ENCODE data around the gene CEMIP. TPM values are rescaled to one million over a fixed set of nuclear protein-coding genes. Genes with fewer than 3 reads are reported as not detected.

The CEMIP gene
- total and polyA plus RNA-seq, 2 of the 8 experiments (the other 6 are each of a cell fraction or from before 2014, with no cell fraction given) = 0.11 to 0.60 TPM

DNA sequence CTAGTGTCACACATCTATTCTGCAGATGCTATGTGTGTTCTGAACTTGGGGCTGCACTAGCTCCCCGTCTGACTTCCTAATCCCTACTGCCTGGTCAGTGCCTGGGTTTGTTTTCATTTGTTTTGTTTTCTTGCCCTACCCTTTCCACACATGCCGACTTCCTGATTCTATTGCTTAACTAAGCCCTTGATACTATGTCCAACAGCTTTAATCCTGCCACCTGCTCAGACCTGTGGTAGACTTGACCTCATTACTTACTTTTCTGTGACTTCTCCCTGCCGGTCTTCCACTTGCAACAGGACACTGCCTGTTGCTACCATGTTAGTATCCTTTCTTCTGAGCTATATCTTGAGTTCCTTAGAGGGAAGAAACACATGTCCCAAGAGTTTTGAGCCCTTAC lies 39.3 kb upstream of the CEMIP start:
- WGBS, 2 experiments (ENCODE audit: extremely low coverage in 1 of 2, insufficient coverage in 1 of 2, insufficient read length in 1 of 2, insufficient replicate concordance in 2 of 2, low coverage in 1 of 2, low lambda C conversion rate in 2 of 2, missing lambda C conversion rate in 1 of 2) = 89% methylated on average over 3 of the region's 3 CpGs; no CpG with 5 or more reads in 1 of the 2 experiments
- no peak for FAIRE-seq
- Histone ChIP-seq H4K20me1 (replicated peaks in 1 of 2; ENCODE audit: control insufficient read depth in 1 of 2, insufficient read depth in 2 of 2, low read length in 2 of 2) (no peaks in the 10 kb centered on the region), H2BK5ac (ENCODE audit: low read depth, low read length) (no peak overlapping the region), H3K36me3 (ENCODE audit: control insufficient read depth in 2 of 4, insufficient read depth in 4 of 4, low read length in 3 of 4) (no peaks in the 10 kb centered on the region), H3K4me2 (ENCODE audit: insufficient read depth in 1 of 2, low read depth in 2 of 2, low read length in 2 of 2) (no peak overlapping the region), H3K27ac (ENCODE audit: low read depth, low read length) (no peak overlapping the region), H4K91ac (replicated peaks; ENCODE audit: insufficient read length, low read length) (no peak overlapping the region), H3K9ac (replicated peaks in 1 of 4; ENCODE audit: extremely low read depth in 1 of 4, low read depth in 3 of 4, low read length in 3 of 4) (no peak overlapping the region), H2AK5ac (ENCODE audit: low read depth, low read length) (no peak overlapping the region), H2AFZ (ENCODE audit: low read length) (no peak overlapping the region), H3K4me3 (ENCODE audit: extremely low read depth in 1 of 4, insufficient read depth in 2 of 4, low read depth in 3 of 4, low read length in 4 of 4) (no peak overlapping the region), H2BK12ac (ENCODE audit: low read depth, low read length) (no peak overlapping the region), H3K18ac (ENCODE audit: extremely low read depth, low read length) (no peak overlapping the region), H2BK20ac (ENCODE audit: low read length) (no peak overlapping the region), H3K56ac (replicated peaks; ENCODE audit: insufficient read length, low read depth, low read length) (no peak overlapping the region), H3K23ac (ENCODE audit: insufficient read length) (no peak overlapping the region), H2BK120ac (replicated peaks; ENCODE audit: low read depth, low read length) (no peak overlapping the region), H3K9me3 (ENCODE audit: insufficient read depth in 2 of 2, low read depth in 1 of 2, low read length in 1 of 2) (0 out of 4 replicates have a peak, but pooled peaks cover 0 to 4% of the 10 kb centered on the region in 2 experiments), H3K4me1 (replicated peaks in 1 of 4; ENCODE audit: control insufficient read depth in 3 of 4, insufficient read depth in 4 of 4, low read length in 3 of 4) (peaks cover 0 to 3% (median 3%) of the 10 kb centered on the region in 4 experiments; a peak in 3 of 7 replicates), H4K8ac (ENCODE audit: extremely low read depth, insufficient read depth, low read length) (no peak overlapping the region), H3K4ac (replicated peaks; ENCODE audit: insufficient read length, low read depth, low read length) (no peak overlapping the region), H3K14ac (ENCODE audit: insufficient read length) (no peak overlapping the region), H3K79me2 (ENCODE audit: control insufficient read depth in 1 of 2, insufficient read depth in 2 of 2, low read length in 2 of 2) (0 out of 4 replicates have a peak, but pooled peaks cover 0 to 3% of the 10 kb centered on the region in 2 experiments), H4K5ac (ENCODE audit: insufficient read length, low read depth, low read length) (no peak overlapping the region), H2BK15ac (ENCODE audit: low read length) (no peak overlapping the region), H3K79me1 (ENCODE audit: low read depth, low read length) (peaks cover 2% of the 10 kb centered on the region), H3K27me3 (replicated peaks in 1 of 4; ENCODE audit: control insufficient read depth in 3 of 4, extremely low read depth in 1 of 4, insufficient read depth in 3 of 4, low read length in 3 of 4) (no peaks in the 10 kb centered on the region), H3K23me2 (ENCODE audit: low read depth, low read length) (no peaks in the 10 kb centered on the region)
- CTCF ChIA-PET (ENCODE audit: partially characterized antibody) = interaction anchor here (1.5 kb wide), 1 partner anchor 173 kb away, joined by 5 read pairs; no protein-coding TSS in a partner anchor
- no peak for DNase-seq (ENCODE audit: low read depth in 1 of 2, low spot score in 2 of 2)
- POLR2A ChIA-PET (ENCODE audit: partially characterized antibody) = interaction anchor here (0.5 kb wide), 1 partner anchor 175 kb away, joined by 4 read pairs; no protein-coding TSS in a partner anchor
- TF ChIP-seq NANOG (IDR thresholded peaks at IDR 0.05; ENCODE audit: insufficient read depth, low read depth, low read length, poor library complexity, severe bottlenecking) (no peak), RFX5 (IDR thresholded peaks at IDR 0.05; ENCODE audit: borderline replicate concordance, low read depth, low read length) (no peak), RBBP5 (IDR thresholded peaks at IDR 0.05; ENCODE audit: borderline replicate concordance, low read depth, low read length) (no peak), BRCA1 (IDR thresholded peaks at IDR 0.05; ENCODE audit: low read depth, low read length) (no peak), ASH2L (IDR thresholded peaks at IDR 0.05; ENCODE audit: low read length) (no peak), KDM5A (IDR thresholded peaks at IDR 0.05; ENCODE audit: low read length) (no peak), HDAC2 (IDR thresholded peaks at IDR 0.05; ENCODE audit: borderline replicate concordance in 1 of 2, low read depth in 2 of 2, low read length in 2 of 2) (no peak), GTF2F1 (IDR thresholded peaks at IDR 0.05; ENCODE audit: borderline replicate concordance, low read depth, low read length) (no peak), KDM1A (IDR thresholded peaks at IDR 0.05; ENCODE audit: borderline replicate concordance, low read length) (no peak), RNF2 (IDR thresholded peaks at IDR 0.05; ENCODE audit: borderline replicate concordance, low read depth, low read length, missing control alignments, poor library complexity, severe bottlenecking) (no peak), CREB1 (IDR thresholded peaks at IDR 0.05) (no peak), POLR2AphosphoS5 (IDR thresholded peaks at IDR 0.05; ENCODE audit: low read depth, low read length) (no peak)
- TF ChIP-seq, protein P1, sequence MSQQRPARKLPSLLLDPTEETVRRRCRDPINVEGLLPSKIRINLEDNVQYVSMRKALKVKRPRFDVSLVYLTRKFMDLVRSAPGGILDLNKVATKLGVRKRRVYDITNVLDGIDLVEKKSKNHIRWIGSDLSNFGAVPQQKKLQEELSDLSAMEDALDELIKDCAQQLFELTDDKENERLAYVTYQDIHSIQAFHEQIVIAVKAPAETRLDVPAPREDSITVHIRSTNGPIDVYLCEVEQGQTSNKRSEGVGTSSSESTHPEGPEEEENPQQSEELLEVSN (IDR thresholded peaks at IDR 0.05) = no peak
